Activated B cell treated with CpG ODN at 0.5 μM for 24 hours (primary cell): ENCODE measurements around the gene TSC1. TPM values are rescaled to one million over a fixed set of nuclear protein-coding genes. Genes with fewer than 3 reads are reported as not detected.

Experiments
- ATAC-seq: fragments of 200-7000 bp; cut with Tn5 transposase; one replicate; pipeline ENCODE4 v1.10.0; 2021; ENCODE audit warnings: low read depth, mild to moderate bottlenecking, moderate library complexity
- CTCF ChIA-PET: fragments of 350-600 bp; sonication (Branson Sonifier 250); formaldehyde crosslinking; loops from one replicate; lab custom pipeline; 2021; ENCODE audit warnings: antibody characterized with exemption; lab: Charles Lee
- POLR2A ChIA-PET: fragments of 350-600 bp; sonication (Branson Sonifier 250); formaldehyde crosslinking; loops from one replicate; lab custom pipeline; 2021; ENCODE audit warnings: antibody characterized with exemption; lab: Charles Lee
- DNase-seq: peaks from one replicate; pipeline ENCODE4 v3.0.0; 2022
- H3K27ac Mint-ChIP-seq: one replicate; pipeline ENCODE4 v1.8.0; 2020; ENCODE audit warnings: mixed read lengths
- H3K27me3 Mint-ChIP-seq: one replicate; pipeline ENCODE4 v1.8.0; 2021; ENCODE audit warnings: mixed read lengths
- H3K36me3 Mint-ChIP-seq: one replicate; pipeline ENCODE4 v1.8.0; 2021; ENCODE audit warnings: low read depth, mixed read lengths
- H3K4me1 Mint-ChIP-seq: one replicate; pipeline ENCODE4 v1.8.0; 2021; ENCODE audit warnings: mixed read lengths
- H3K4me3 Mint-ChIP-seq: one replicate; pipeline ENCODE4 v1.8.0; 2020; ENCODE audit warnings: mild to moderate bottlenecking, mixed read lengths
- H3K9me3 Mint-ChIP-seq: one replicate; pipeline ENCODE4 v1.8.0; 2020; ENCODE audit warnings: mixed read lengths
- CTCF ChIP-seq: fragments of 200-600 bp; IDR thresholded peaks from one replicate; pipeline ENCODE4 v1.8.0; 2022; ENCODE audit warnings: antibody characterized with exemption, mild to moderate bottlenecking
- intact Hi-C: fragments of 100-400 bp; cut with micrococcal nuclease; formaldehyde crosslinking; loops from one replicate; pipeline ENCODE4 v1.15.1; 2024
- total RNA-seq: library from RNA; stranded (reverse); gene quantifications from 2 replicates; pipeline ENCODE4 v1.2.3, GENCODE V29; 2022

TSC1 gene
- total RNA-seq, 1 donor from 2014 or later: 61.4 TPM

DNA sequence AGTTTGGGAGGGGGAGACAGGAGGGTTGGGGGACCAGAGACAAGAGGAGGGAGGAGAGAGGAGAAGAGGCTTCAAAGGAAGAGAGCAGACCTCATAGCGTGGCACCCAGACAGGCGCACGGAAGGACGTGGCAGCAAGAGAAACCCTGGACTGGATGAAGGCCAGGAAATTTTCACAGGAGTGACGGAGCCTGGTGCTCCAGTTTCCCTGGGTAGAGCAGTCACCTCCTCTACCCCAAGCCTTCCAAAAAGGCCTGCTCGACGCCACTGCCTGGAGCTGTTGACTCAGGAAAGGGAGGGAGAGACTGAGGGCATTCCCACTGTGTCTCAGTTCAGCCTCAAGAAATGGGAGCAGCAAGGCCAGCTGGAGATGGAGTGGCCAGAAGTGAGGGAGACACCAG lies 85.7 kb downstream of the TSC1 start:
- Mint-ChIP-seq H3K9me3 (no peaks in the 10 kb centered on the region), H3K4me1 (peaks cover 18% of the 10 kb centered on the region), H3K27ac (no peak overlapping the region), H3K4me3 (no peak overlapping the region), H3K36me3 (no peaks in the 10 kb centered on the region), H3K27me3 (no peaks in the 10 kb centered on the region)
- intact Hi-C loops: no loop called here
- ATAC-seq: no peak
- TF ChIP-seq CTCF: no peak
- CTCF ChIA-PET: interaction anchor here (1.1 kb wide), 1 partner anchor 9 kb away, joined by 5 read pairs; no protein-coding TSS in a partner anchor
- DNase-seq: no peak
- POLR2A ChIA-PET: no interaction called here

DNA sequence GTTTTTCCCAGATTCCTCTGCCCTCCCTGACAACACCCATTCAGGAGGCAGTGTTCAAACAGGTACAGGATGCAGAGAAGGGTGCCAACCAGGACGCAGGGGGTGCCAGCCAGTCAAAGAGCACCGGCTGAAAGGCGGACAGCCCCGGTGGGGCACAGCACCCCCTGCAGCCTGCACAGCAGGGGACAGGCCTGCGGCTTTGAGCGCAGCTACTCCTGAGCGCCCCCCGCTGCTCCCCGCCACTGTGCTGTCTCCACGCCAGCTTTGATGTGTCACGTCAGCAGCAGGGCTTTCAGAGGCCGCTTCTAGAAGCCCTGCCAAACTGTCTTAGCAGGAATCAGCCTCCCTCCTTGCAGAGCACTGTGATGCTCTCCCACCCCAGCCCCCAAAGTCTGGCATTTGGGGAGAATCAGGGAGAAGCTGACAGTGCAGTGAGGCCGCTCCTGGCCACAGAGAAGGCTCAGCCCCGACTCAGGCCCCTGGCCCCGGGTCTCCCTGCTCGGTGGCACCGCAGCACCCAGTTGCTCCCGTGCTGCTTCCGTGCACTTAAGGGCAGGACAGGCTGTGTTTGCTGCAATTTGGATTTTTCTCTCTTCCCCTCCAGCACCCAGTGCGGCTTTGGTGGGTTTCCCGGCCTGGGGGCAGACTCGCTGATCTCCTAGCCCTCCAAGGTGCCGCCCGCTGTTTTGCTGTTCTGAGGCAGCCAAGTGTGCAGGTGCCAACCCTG lies 86.6 kb downstream of the TSC1 start:
- Mint-ChIP-seq H3K4me3 (no peak overlapping the region), H3K4me1 (peaks cover 18% of the 10 kb centered on the region), H3K36me3 (no peaks in the 10 kb centered on the region), H3K27me3 (no peaks in the 10 kb centered on the region), H3K27ac (no peak overlapping the region), H3K9me3 (no peaks in the 10 kb centered on the region)
- ChIA-PET CTCF (interaction anchor here (1.1 kb wide), 1 partner anchor 8 kb away, joined by 5 read pairs; no protein-coding TSS in a partner anchor), POLR2A (no interaction called here)
- DNase-seq (no peak), ATAC-seq (no peak)
- TF ChIP-seq CTCF: no peak
- intact Hi-C loops: no loop called here

DNA sequence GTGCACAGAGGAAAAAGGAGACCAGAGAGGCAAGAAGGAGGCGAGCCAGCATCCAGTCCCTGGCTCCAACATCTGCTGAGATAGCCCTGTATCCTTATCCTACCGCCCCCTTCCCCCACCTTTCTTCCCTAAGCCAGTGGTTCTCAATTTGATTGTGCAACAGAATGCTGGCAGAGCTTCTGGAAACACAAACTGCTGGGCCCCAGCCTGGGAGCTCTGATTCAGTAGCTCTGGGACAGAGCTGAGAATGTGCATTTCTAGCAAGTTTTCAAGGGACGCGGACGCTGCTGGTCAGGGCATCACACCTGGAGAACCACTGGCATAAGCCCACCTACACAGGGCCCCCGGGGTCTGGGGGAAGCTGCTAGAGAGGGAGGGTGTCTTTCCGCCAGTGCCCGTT lies 87.4 kb downstream of the TSC1 start:
- no peak for ATAC-seq
- H3K36me3 Mint-ChIP-seq: no peaks in the 10 kb centered on the region
- CTCF ChIA-PET: no interaction called here
- no peak overlapping the region for H3K27ac Mint-ChIP-seq
- POLR2A ChIA-PET: no interaction called here
- TF ChIP-seq CTCF: no peak
- intact Hi-C loops: no loop called here
- peaks cover 18% of the 10 kb centered on the region for H3K4me1 Mint-ChIP-seq
- no peak overlapping the region for H3K4me3 Mint-ChIP-seq
- H3K9me3 Mint-ChIP-seq: no peaks in the 10 kb centered on the region
- no peak for DNase-seq
- no peaks in the 10 kb centered on the region for H3K27me3 Mint-ChIP-seq

DNA sequence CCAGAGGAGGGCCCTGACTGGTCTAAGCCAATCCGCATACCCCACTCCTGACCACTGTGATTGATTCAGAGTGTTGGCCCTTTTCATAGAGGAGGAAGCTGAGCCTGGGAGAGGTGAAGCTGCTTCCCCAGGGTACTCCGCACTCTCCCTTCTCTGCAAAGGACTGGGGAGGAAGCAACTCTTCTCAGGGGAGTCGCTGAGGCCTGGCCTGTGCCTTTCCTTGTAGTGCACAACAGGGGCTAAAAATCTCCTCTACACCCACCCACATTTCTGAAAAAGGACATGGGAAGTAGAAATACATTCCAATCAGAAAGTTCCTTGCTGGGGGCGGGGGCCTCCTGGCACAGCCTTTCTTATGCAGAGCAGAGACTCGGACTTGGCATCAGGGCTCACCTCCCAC lies 88.5 kb downstream of the TSC1 start:
- ATAC-seq: no peak
- H3K9me3 Mint-ChIP-seq: no peaks in the 10 kb centered on the region
- peaks cover 25% of the 10 kb centered on the region for H3K4me1 Mint-ChIP-seq

More for the DNA sequence above, 88.5 kb downstream of the TSC1 start:
- CTCF ChIA-PET: no interaction called here
- Mint-ChIP-seq H3K4me3 (no peak overlapping the region), H3K27me3 (no peaks in the 10 kb centered on the region), H3K27ac (no peak overlapping the region), H3K36me3 (no peaks in the 10 kb centered on the region)
- intact Hi-C loops: no loop called here
- POLR2A ChIA-PET: no interaction called here
- TF ChIP-seq CTCF: no peak
- DNase-seq: no peak
